HG03060 (cell line): Measurements from ENCODE around the gene MAPK10.
"Not testable (repeated sequence)": the region's sequence is repeated elsewhere in the genome, so short reads cannot be mapped to it uniquely, and the experiment has no call there.

Source experiments
- ATAC-seq: cut with Tn5 transposase; IDR thresholded peaks from one replicate; pipeline ENCODE4 v1.9.1; 2021; ENCODE audit warnings: low read depth, moderate number of reproducible peaks; ENCODE audit not compliant: unreplicated experiment

MAPK10 gene

GRCh38 chr4:86218746-86219473 lies 140.9 kb downstream of the MAPK10 start:
- no peak for ATAC-seq

- no peak for ATAC-seq
These were observed 156.7 kb downstream of the MAPK10 start for GRCh38 chr4:86203176-86203575.

- ATAC-seq, result no peak
These were observed 174.2 kb downstream of the MAPK10 start for GRCh38 chr4:86185659-86186058.

- no peak for ATAC-seq
These were observed 175.0 kb downstream of the MAPK10 start for GRCh38 chr4:86184901-86185285.

GRCh38 chr4:86184216-86184900 lies 175.5 kb downstream of the MAPK10 start:
- no peak for ATAC-seq

- no peak for ATAC-seq
These were observed 178.3 kb downstream of the MAPK10 start for GRCh38 chr4:86181585-86181984.

- no peak for ATAC-seq
These were observed 181.6 kb downstream of the MAPK10 start for GRCh38 chr4:86178211-86178610.

GRCh38 chr4:86174506-86174905 lies 185.3 kb downstream of the MAPK10 start:
- no peak for ATAC-seq

GRCh38 chr4:86168335-86168734 lies 191.5 kb downstream of the MAPK10 start:
- not testable (repeated sequence) for ATAC-seq

GRCh38 chr4:86160426-86160825 lies 199.4 kb downstream of the MAPK10 start:
- no peak for ATAC-seq

- no peak for ATAC-seq
These were observed 200.6 kb downstream of the MAPK10 start for GRCh38 chr4:86159216-86159615.

GRCh38 chr4:86156531-86156930 lies 203.3 kb downstream of the MAPK10 start:
- no peak for ATAC-seq

- ATAC-seq, result no peak
These were observed 204.1 kb downstream of the MAPK10 start for GRCh38 chr4:86155766-86156165.

- ATAC-seq, result no peak
These were observed 207.4 kb downstream of the MAPK10 start for GRCh38 chr4:86152454-86152853.

- ATAC-seq, result no peak
These were observed 208.7 kb downstream of the MAPK10 start for GRCh38 chr4:86151196-86151595.

GRCh38 chr4:86141161-86141560 lies 218.7 kb downstream of the MAPK10 start:
- no peak for ATAC-seq

GRCh38 chr4:86132468-86132867 lies 227.4 kb downstream of the MAPK10 start:
- ATAC-seq, result no peak

GRCh38 chr4:86131456-86131855 lies 228.4 kb downstream of the MAPK10 start:
- ATAC-seq, result no peak

GRCh38 chr4:86130160-86130933 lies 229.5 kb downstream of the MAPK10 start:
- ATAC-seq, result no peak

GRCh38 chr4:86129546-86129945 lies 230.3 kb downstream of the MAPK10 start:
- no peak for ATAC-seq

- ATAC-seq, result no peak
These were observed 237.4 kb downstream of the MAPK10 start for GRCh38 chr4:86122404-86122803.
